H9 (cell line): ENCODE measurements around the gene MAST4. TPM values are rescaled to one million over a fixed set of nuclear protein-coding genes. Genes with fewer than 3 reads are reported as not detected.

Source experiments
- DNase-seq: peaks from one replicate; pipeline ENCODE4 v3.0.0-alpha.2; 2017
- H2AFZ ChIP-seq: one replicate; pipeline ENCODE4 v1.6.1; 2013; ENCODE audit warnings: mild to moderate bottlenecking, low read length, control low read depth, moderate library complexity
- H2AK5ac ChIP-seq: 2 replicates; pipeline ENCODE4 v1.6.1; 2013; ENCODE audit warnings: low read length, control low read depth, mixed read lengths; ENCODE audit not compliant: insufficient read length
- H2BK120ac ChIP-seq: one replicate; pipeline ENCODE4 v1.6.1; 2013; ENCODE audit warnings: low read depth, mild to moderate bottlenecking, low read length, control low read depth, inconsistent platforms; ENCODE audit not compliant: poor library complexity, severe bottlenecking
- H2BK12ac ChIP-seq: 2 replicates; pipeline ENCODE4 v1.6.1; 2013; ENCODE audit warnings: low read length, control low read depth, mixed read lengths, low read depth; ENCODE audit not compliant: insufficient read length
- H2BK15ac ChIP-seq: 2 replicates; pipeline ENCODE4 v1.6.1; 2013; ENCODE audit warnings: low read depth, low read length, control low read depth
- H2BK20ac ChIP-seq: one replicate; pipeline ENCODE4 v1.6.1; 2013; ENCODE audit warnings: low read depth, mild to moderate bottlenecking, low read length, control low read depth, inconsistent platforms; ENCODE audit not compliant: poor library complexity, severe bottlenecking
- H2BK5ac ChIP-seq: 2 replicates; pipeline ENCODE4 v1.6.1; 2013; ENCODE audit warnings: low read length, control low read depth, mixed read lengths; ENCODE audit not compliant: insufficient read length
- H3K14ac ChIP-seq: 2 replicates; pipeline ENCODE4 v1.6.1; 2013; ENCODE audit warnings: low read length, control low read depth; ENCODE audit not compliant: insufficient read depth
- H3K18ac ChIP-seq: 2 replicates; pipeline ENCODE4 v1.6.1; 2013; ENCODE audit warnings: low read depth, mild to moderate bottlenecking, mixed read lengths, low read length, control low read depth; ENCODE audit not compliant: insufficient read length
- H3K23ac ChIP-seq: 2 replicates; pipeline ENCODE4 v1.6.1; 2013; ENCODE audit warnings: low read length, control low read depth, mixed read lengths, low read depth; ENCODE audit not compliant: insufficient read length
- H3K23me2 ChIP-seq: 2 replicates; pipeline ENCODE4 v1.6.1; 2013; ENCODE audit warnings: low read depth, mild to moderate bottlenecking, mixed read lengths, low read length, control low read depth; ENCODE audit not compliant: insufficient read length, poor library complexity, severe bottlenecking
- H3K27ac ChIP-seq: 2 replicates; pipeline ENCODE4 v1.5.1; 2013; ENCODE audit warnings: low read length, control low read depth, mixed read lengths, low read depth; ENCODE audit not compliant: insufficient read length
- H3K27me3 ChIP-seq: 2 replicates; pipeline ENCODE4 v1.6.1; 2013; ENCODE audit warnings: low read length, control low read depth, inconsistent platforms; ENCODE audit not compliant: insufficient read depth
- H3K4ac ChIP-seq: 2 replicates; pipeline ENCODE4 v1.6.1; 2013; ENCODE audit warnings: low read depth, mild to moderate bottlenecking, control low read depth, inconsistent platforms, low read length, moderate library complexity
- H3K4me1 ChIP-seq: 2 replicates; pipeline ENCODE4 v1.6.1; 2013; ENCODE audit warnings: low read length, control low read depth, inconsistent platforms; ENCODE audit not compliant: insufficient read depth
- H3K4me2 ChIP-seq: 2 replicates; pipeline ENCODE4 v1.6.1; 2013; ENCODE audit warnings: low read length, control low read depth, mixed read lengths; ENCODE audit not compliant: insufficient read length, insufficient read depth
- H3K56ac ChIP-seq: 2 replicates; pipeline ENCODE4 v1.6.1; 2013; ENCODE audit warnings: low read depth, mild to moderate bottlenecking, mixed read lengths, low read length, control low read depth; ENCODE audit not compliant: insufficient read length
- H3K79me1 ChIP-seq: 2 replicates; pipeline ENCODE4 v1.6.1; 2013; ENCODE audit warnings: low read depth, mild to moderate bottlenecking, moderate library complexity, low read length, control low read depth, inconsistent platforms; ENCODE audit not compliant: insufficient read depth, poor library complexity, severe bottlenecking
- H3K79me2 ChIP-seq: 2 replicates; pipeline ENCODE4 v1.6.1; 2013; ENCODE audit warnings: low read length, control low read depth, inconsistent platforms; ENCODE audit not compliant: insufficient read depth
- H3K9ac ChIP-seq: 2 replicates; pipeline ENCODE4 v1.6.1; 2013; ENCODE audit warnings: low read length, control low read depth, mixed read lengths; ENCODE audit not compliant: insufficient read length; ENCODE audit errors: extremely low read depth
- H3K9me3 ChIP-seq: one replicate; pipeline ENCODE4 v1.6.1; 2013; ENCODE audit warnings: low read depth, low read length, inconsistent platforms; ENCODE audit not compliant: control insufficient read depth
- H3T11ph ChIP-seq: one replicate; pipeline ENCODE4 v1.6.1; 2013; ENCODE audit warnings: mild to moderate bottlenecking, low read length, control low read depth, inconsistent platforms
- H4K20me1 ChIP-seq: one replicate; pipeline ENCODE4 v1.6.1; 2013; ENCODE audit not compliant: control insufficient read depth, insufficient read length, insufficient read depth
- H4K5ac ChIP-seq: 2 replicates; pipeline ENCODE4 v1.6.1; 2013; ENCODE audit warnings: low read depth, mild to moderate bottlenecking, mixed read lengths, low read length, control low read depth; ENCODE audit not compliant: insufficient read length
- H4K8ac ChIP-seq: replicated peaks from 2 replicates; pipeline ENCODE4 v1.6.1; 2013; ENCODE audit warnings: low read length, control low read depth, mixed read lengths, low read depth; ENCODE audit not compliant: insufficient read length
- H4K91ac ChIP-seq: 2 replicates; pipeline ENCODE4 v1.6.1; 2013; ENCODE audit warnings: low read depth, mild to moderate bottlenecking, moderate library complexity, mixed read lengths, low read length, control low read depth; ENCODE audit not compliant: insufficient read length
- H3K27ac Mint-ChIP-seq, 3 experiments: 2 replicates in 2 of 3; 3 replicates in 1 of 3; pipeline ENCODE4 v1.8.0; 2020 to 2021; ENCODE audit warnings: mixed read lengths in 3 of 3, mild to moderate bottlenecking in 1 of 3, moderate library complexity in 1 of 3
- H3K27me3 Mint-ChIP-seq: 2 replicates; pipeline ENCODE4 v1.8.0; 2021; ENCODE audit warnings: low read depth, mild to moderate bottlenecking, moderate library complexity, mixed read lengths
- H3K36me3 Mint-ChIP-seq, 3 experiments: 2 replicates in 2 of 3; 3 replicates in 1 of 3; pipeline ENCODE4 v1.8.0; 2020 to 2021; ENCODE audit warnings: low read depth in 3 of 3, mixed read lengths in 3 of 3; ENCODE audit not compliant: insufficient read depth in 1 of 3
- H3K4me1 Mint-ChIP-seq, 2 experiments: 2 replicates each; pipeline ENCODE4 v1.8.0; 2020; ENCODE audit warnings: mixed read lengths in 2 of 2
- H3K4me3 Mint-ChIP-seq, 2 experiments: 2 replicates in 1 of 2; 3 replicates in 1 of 2; pipeline ENCODE4 v1.8.0; 2020 to 2021; ENCODE audit warnings: mild to moderate bottlenecking in 2 of 2, mixed read lengths in 2 of 2, moderate library complexity in 1 of 2
- H3K9me3 Mint-ChIP-seq, 2 experiments: 2 replicates in 1 of 2; 3 replicates in 1 of 2; pipeline ENCODE4 v1.8.0; 2020; ENCODE audit warnings: mild to moderate bottlenecking in 2 of 2, mixed read lengths in 2 of 2, moderate library complexity in 1 of 2
- CTCF ChIP-seq: fragments of 200-600 bp; sonication (generic); conservative IDR thresholded peaks from 3 replicates; pipeline ENCODE4 v1.8.0; 2021; ENCODE audit warnings: antibody characterized with exemption, mild to moderate bottlenecking
- WGBS: extraction: QIAGEN DNeasy Blood & Tissue Kit; methylation state at CpG from one replicate; pipeline ENCODE4 v1.1.7; 2013; ENCODE audit warnings: missing lambda C conversion rate, low lambda C conversion rate, mixed read lengths; ENCODE audit not compliant: insufficient read length; ENCODE audit errors: extremely low coverage; 5-methylcytosine and 5-hydroxymethylcytosine counted together
- total RNA-seq: library from RNA; stranded (reverse); gene quantifications from 2 replicates; pipeline ENCODE4 v1.2.1, GENCODE V29; 2021

The MAST4 gene
- total RNA-seq, 1 experiment from 2014 or later, result 3.7 TPM

- Histone ChIP-seq H2BK120ac (no peak overlapping the region), H3K9ac (no peak overlapping the region), H3K9me3 (no peaks in the 10 kb centered on the region), H3K4ac (no peak overlapping the region), H3K79me1 (no peaks in the 10 kb centered on the region), H3K18ac (no peak overlapping the region), H3K27me3 (no peaks in the 10 kb centered on the region), H2AK5ac (no peak overlapping the region), H2AFZ (no peak overlapping the region), H3K79me2 (no peaks in the 10 kb centered on the region), H3T11ph (no peak overlapping the region), H2BK15ac (no peak overlapping the region), H4K5ac (no peak overlapping the region), H3K4me1 (peaks cover 4% of the 10 kb centered on the region; the same call in 1 of the 2 replicates), H4K8ac (no peak overlapping the region), H4K91ac (no peak overlapping the region), H2BK20ac (no peak overlapping the region), H3K23me2 (peaks cover 2% of the 10 kb centered on the region), H3K23ac (no peak overlapping the region), H2BK12ac (no peak overlapping the region), H4K20me1 (no peaks in the 10 kb centered on the region), H3K14ac (no peak overlapping the region), H3K4me2 (no peak overlapping the region), H3K27ac (no peak overlapping the region), H3K56ac (no peak overlapping the region), H2BK5ac (no peak overlapping the region)
- H3K4me3 Mint-ChIP-seq, result no peak overlapping the region
- no peak overlapping the region for H3K27ac Mint-ChIP-seq
- peaks cover 7 to 16% of the 10 kb centered on the region in 2 experiments for H3K4me1 Mint-ChIP-seq
- no peak for TF ChIP-seq CTCF
- WGBS, result no CpG with 5 or more reads among the region's 3 CpGs
- no peaks in the 10 kb centered on the region for H3K36me3 Mint-ChIP-seq
- no peak for DNase-seq
- no peaks in the 10 kb centered on the region; the same call in 1 of the 2 replicates for H3K27me3 Mint-ChIP-seq
- no peaks in the 10 kb centered on the region for H3K9me3 Mint-ChIP-seq
These were observed 38.4 kb downstream of the MAST4 start for GRCh38 chr5:66634601-66635000.
